ENCODE measurements around the gene PPP1R15B.

Gene PPP1R15B

GRCh38 chr1:204396015-204396583 lies 15.5 kb downstream of the PPP1R15B start:
- no peak for DNase-seq

DNA sequence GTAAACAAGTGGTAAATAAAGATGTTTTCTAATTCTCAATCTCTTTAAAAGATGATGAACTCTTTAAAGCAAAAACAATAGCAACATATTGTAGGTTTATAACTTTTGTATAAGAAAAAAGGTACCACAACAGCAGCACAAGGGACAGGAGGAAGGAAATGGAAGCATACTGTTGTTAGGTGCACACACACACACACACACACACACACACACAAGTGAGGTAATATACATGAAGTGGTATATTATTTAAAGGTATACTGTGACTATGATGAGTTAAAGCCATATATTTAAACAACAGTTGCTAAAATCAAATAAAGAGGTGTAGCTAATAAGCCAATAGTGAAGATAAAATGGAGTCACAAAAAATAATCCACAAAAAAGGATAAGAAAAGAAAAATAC lies 20.0 kb downstream of the PPP1R15B start:
- no peak for DNase-seq

DNA sequence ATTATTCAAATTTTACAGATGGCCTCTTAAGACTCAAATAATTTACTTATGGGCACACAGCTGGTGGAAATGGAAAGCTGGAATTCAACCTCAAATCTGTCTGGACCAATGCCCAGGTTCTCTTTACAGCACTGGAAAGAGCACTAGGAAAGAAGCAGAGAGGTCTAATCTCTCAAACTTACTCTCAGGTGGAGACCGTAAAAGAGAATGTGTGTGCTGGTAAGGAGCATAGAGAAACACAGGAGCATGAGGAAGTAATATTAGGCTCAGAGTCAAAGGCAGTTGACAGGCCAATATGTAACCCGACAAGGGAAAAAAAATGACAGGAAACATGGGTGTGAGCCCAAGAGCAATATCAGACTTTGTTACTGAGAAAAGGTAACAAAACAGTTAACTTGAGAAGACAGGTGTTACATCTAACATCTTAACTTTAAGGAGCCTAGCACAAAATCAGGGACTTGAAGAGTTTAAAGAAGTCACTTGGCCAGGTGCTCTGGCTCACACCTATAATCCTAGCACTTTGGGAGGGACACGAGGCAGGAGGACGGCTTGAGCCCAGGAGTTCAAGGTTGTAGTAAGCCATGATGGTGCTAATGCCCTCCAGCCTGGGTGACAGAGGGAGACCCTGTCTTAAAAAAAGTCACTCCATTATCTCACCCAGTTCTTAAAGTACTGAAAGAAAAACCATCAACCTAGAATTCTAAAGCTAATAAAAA lies 20.7 kb downstream of the PPP1R15B start:
- DNase-seq, result no peak

- no peak for DNase-seq
These were observed 25.9 kb downstream of the PPP1R15B start for GRCh38 chr1:204385727-204386126.

DNA sequence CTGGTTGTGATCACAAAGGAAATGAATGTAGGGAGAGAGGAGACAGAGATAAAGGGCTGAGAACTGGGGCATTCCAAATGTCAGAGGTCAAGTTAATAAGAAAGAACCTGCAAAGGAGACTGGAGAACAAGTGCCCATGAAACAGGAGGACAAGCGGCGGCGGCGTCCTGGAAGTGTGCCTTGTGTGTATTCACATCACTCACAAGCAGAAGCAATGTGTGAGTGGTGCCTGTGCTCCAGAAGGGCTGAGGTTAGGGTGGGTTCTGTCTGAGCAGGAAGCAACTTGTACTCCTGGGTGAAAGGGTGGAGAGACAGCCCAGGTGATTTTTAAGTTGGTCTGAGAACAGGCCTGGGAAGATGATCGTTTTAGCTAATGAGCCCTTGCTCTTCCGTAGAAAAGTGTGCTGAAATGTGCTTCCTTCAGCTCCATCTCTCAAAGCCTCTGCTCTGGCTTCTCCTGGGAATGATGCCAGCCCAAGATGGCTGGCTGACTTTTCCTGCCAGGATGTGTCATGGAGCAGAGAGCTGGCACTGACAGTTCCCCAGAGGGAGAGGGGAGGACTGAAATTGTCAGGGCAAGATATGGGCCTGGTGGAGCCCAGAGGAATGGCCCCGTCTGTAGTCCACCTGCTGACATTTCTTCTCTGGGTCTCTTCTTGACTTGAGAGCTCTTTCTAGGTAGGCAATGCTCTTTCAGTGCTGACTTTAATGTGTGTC lies 26.8 kb downstream of the PPP1R15B start:
- no peak for DNase-seq

DNA sequence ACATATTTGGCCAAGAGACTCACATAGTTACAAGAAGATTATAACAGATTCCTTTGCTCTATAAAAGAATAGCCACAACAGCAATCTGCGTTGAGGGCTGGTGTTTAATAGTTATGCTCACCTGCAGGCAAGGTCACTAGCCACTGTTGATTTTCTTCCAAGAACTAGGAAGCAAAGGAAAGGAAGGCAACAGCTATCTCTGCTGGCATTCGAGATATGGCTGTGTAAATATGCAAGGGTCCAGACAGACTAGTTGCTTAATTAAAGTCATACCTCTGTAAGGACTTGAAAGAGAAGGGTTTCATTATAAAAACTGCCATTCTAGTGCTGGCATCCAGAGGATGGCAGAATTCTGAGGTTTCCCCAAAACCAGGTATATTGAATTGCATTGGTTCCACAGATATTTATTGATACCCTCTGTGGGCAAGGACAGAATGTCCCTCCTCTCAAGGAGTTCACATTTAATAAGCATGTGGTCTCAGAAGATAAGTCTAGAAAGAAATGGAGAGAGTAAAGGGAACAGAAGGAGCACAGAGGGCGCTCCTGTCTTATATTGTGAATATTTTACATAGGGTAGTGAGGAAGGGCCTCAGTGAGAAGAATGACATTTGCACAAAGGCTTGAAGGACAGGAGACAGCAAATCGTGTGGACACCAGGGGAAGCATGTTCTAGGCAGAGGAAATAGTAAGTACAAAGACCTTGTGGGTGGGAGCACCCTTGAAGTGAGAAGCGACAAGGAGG lies 28.3 kb downstream of the PPP1R15B start:
- DNase-seq, result no peak

DNA sequence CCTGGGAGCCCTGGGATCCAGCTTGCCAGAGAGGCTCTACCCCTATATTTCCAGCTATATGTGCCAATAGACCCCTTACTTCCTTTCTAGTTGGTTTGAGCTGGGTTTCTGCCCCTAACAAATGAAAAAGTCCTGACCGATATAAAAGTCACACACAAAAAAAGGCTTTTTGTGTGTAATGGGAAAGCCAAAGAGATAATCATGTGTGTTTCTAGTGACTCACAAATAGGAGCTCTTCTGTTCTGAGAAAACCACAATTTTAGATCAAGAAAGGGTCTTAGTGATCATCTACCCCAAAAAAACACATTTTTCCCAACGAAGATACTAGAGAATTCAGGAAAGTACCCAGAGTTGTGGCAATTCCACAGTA lies 28.9 kb downstream of the PPP1R15B start:
- no peak for DNase-seq

DNA sequence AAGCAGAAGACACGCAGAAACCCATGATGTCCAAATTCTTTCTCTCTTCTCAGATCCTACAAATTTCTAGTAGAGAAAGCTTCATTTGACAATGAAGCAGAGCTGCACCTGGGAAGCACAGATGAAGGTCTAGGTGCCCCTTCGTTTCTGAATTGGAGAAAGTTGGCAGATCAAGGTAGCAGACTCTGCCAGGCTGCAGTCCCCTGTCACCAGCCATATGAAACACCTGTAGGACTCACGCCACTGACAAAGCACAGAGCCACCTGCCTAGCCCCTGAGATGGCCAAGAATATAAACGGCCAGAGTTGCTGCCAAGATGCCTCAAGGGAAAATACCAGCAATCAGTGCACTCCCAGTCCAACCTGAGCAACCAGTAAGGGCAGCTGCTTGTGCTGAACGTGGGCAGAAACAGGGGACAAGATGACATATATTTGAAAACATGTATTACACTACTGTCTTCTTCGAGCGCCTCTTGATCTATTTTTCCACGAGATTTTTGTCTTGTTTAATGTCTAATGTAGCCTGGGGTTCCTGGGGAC lies 31.3 kb downstream of the PPP1R15B start:
- DNase-seq, result no peak

DNA sequence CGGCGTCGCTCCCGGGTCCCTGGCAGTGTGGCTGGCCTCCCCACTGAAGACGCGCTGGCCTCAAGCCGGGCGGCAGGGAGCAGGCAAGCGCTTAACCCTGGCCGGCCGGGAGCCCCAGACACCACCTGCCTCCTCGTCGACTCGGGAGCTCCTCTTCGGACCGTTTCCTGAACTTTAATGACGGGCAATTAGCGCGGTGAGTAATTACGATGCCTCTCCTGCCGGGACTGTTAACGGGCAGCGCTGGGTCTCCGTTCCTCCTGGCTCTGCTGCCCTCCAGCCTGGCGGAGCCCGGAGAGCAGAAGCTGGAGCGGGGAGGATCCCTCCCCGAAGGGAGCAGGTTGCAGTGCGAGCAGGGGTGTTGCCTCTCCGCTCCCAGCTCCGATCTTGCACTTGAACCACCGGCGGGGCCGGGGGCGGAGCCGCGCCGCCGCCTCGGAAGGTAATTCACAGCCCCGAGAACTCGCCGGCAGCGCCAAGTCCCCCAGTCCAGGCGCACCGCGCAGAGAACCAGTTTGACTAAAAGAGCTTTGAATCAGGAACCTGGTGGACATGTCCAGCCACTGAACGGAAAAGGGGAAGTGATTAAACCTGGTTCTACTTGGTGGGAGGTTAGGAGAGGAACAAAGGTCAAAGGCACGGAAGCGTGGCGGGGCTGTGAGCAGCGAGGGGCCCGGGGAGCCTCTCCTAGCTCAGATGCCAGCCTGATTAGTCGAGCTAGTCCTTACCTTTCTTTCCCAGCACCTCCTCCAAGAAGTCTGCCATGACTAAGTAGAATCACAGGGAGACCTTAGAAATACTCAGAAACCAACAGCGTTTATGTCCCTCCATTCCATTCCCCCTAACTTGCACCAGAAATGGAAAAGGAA lies 33.6 kb downstream of the PPP1R15B start:
- DNase-seq, result peak; percentile 83 to 96 (median 85)

DNA sequence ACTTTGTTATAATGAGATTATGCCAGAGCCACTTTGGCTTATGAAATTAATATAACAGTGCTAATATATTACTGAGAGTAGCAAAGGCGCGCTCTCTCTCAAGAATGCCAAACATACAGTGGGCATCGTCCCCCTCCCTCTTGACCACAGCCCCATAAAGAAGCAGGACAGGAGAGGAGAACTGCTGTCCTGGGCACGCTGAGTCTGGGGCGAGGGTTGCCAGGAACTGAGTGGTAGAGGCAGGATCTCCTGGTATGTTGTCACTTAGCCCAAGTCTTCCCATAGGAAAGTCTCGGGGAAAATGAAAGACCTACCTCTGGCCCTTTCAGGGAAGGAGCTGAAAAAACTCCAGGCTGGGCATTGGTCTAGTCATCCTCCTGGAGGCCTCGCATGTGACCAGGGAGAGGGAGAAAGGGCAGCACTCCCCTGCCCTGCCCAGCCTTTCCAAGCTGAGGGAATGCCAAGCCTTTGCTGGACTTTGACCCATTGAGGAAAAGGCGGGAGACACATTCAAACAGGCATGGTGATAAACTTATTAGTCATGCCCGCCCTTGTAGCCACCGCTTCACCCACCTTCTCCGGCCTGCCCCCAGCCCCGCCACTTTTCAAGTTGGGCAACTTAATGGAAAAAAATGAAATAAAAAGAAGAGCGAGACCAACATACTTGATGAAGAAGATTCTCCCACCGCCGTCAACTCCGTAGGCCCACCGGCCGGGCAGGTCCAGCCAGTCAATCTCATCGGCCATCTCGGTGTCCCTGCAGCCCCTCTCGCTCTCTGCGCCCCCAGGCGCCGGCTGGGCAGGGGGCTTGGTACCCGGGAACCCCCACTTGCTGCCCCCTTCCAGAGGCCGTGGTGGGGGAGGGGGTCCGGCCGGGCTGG lies 34.5 kb downstream of the PPP1R15B start:
- DNase-seq, result no peak

GRCh38 chr1:204376465-204376864 lies 35.2 kb downstream of the PPP1R15B start:
- no peak for DNase-seq

DNA sequence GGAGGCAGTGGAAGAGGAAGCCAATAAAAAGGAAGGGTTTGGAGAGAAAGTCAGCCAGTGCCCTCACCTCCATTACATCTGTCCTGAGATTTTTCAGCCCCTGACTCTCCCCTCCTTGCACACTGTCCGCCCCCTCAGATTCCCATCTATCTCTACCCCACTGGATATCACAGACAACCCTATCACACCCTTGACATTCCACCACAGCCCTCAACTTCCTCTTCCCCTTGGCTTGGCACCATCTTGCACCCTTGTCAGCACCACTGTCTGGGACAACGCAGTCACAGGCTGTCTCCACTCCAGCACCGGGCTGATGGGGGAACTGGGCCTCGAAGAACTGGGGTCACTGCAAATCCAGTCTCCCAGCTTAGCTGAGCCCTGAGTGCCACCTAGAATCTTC lies 37.7 kb downstream of the PPP1R15B start:
- no peak for DNase-seq

DNA sequence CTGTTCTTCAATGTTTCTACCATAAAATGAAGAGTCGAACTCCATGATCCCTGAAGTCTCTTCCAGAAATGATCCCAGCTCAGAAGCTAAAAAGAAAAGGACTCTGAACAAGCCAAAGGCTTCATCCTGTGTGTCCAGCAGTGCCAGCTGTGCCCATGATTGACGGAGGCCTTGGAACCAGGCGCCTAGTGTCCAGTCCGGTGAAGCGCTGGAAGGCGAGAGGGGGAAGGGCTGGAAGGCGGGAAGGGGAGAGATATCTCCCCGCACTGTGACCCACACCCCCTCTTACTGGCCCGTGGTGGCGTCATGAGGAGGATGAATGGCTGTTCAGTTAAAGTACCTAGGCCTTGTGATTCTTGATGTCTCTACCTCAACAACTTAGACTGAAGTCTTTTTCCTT lies 41.4 kb downstream of the PPP1R15B start:
- DNase-seq, result no peak

- DNase-seq, result no peak
These were observed 42.5 kb downstream of the PPP1R15B start for GRCh38 chr1:204368996-204369726.

- no peak for DNase-seq
These were observed 43.7 kb downstream of the PPP1R15B start for GRCh38 chr1:204367956-204368355.

- DNase-seq, result no peak
These were observed 44.3 kb downstream of the PPP1R15B start for GRCh38 chr1:204367193-204367858.

- peak in 1 of 3 experiments; percentile 38 for DNase-seq
These were observed 44.9 kb downstream of the PPP1R15B start for GRCh38 chr1:204366759-204367158.

- peak; percentile 94 for DNase-seq
These were observed 48.1 kb downstream of the PPP1R15B start for GRCh38 chr1:204363335-204364114.

GRCh38 chr1:204362984-204363334 lies 48.7 kb downstream of the PPP1R15B start:
- DNase-seq, result no peak

Data from NCI-H1417 (cell line).